GM12878 (cell line): ENCODE results near the gene PRKG1. TPM values are rescaled to one million over a fixed set of nuclear protein-coding genes. Genes with fewer than 3 reads are reported as not detected.

Source experiments
- ATAC-seq: fragments of 200-7000 bp; cut with Tn5 transposase; 3 replicates; pipeline ENCODE4 v1.9.1; 2020; ENCODE audit warnings: mild to moderate bottlenecking, moderate library complexity
- BruUV-seq: library from RNA; stranded (reverse); fragments of 400-500 nt; replicated peaks from 2 replicates; lab custom pipeline; 2021; lab: Mats Ljungman, UMichigan
- CTCF ChIA-PET: fragments of 300-600 bp; sonication (Branson Sonifier 250); formaldehyde crosslinking; extraction: SDS; loops from one replicate; lab custom pipeline; 2021; ENCODE audit warnings: inconsistent platforms; lab: Yijun Ruan, JAX
- POLR2A ChIA-PET: fragments of 350-600 bp; formaldehyde crosslinking; extraction: SDS; loops from one replicate; lab custom pipeline; 2021; ENCODE audit warnings: inconsistent platforms; lab: Charles Lee
- RAD21 ChIA-PET: fragments of 300-600 bp; sonication (Branson Sonifier 250); formaldehyde crosslinking; loops from one replicate; lab custom pipeline; 2023; ENCODE audit warnings: antibody characterized with exemption; ENCODE audit not compliant: unreplicated experiment; lab: Charles Lee
- SMC1A ChIA-PET: fragments of 300-600 bp; sonication (Branson Sonifier 250); formaldehyde crosslinking; loops from one replicate; lab custom pipeline; 2023; ENCODE audit not compliant: unreplicated experiment, uncharacterized antibody; lab: Charles Lee
- DNase-seq: peaks from one replicate; pipeline ENCODE4 v3.0.0-alpha.2; 2011; ENCODE audit warnings: low read depth, low spot score
- FAIRE-seq: peaks from 3 replicates; lab custom pipeline; 2011; peaks lifted over from hg19 to GRCh38; lab: Jason Lieb, UNC
- H2AFZ ChIP-seq: 2 replicates; pipeline ENCODE4 v1.6.0; 2011; ENCODE audit warnings: low read depth, low read length, control low read depth; ENCODE audit not compliant: control insufficient read depth
- H3K27ac ChIP-seq: 2 replicates; pipeline ENCODE4 v1.5.1; 2011; ENCODE audit warnings: control low read depth; ENCODE audit not compliant: control insufficient read depth, insufficient read depth
- H3K27me3 ChIP-seq, 2 experiments: replicated peaks in 1 of 2; 2 replicates each; pipeline versions ENCODE4 v1.6.0 to v1.6.1; 2011; ENCODE audit warnings: low read length in 1 of 2; ENCODE audit not compliant: control insufficient read depth in 2 of 2, insufficient read depth in 2 of 2
- H3K36me3 ChIP-seq, 2 experiments: 2 replicates each; pipeline ENCODE4 v1.5.1; 2011; ENCODE audit warnings: low read length in 1 of 2; ENCODE audit not compliant: control insufficient read depth in 2 of 2, insufficient read depth in 2 of 2
- H3K4me1 ChIP-seq: 2 replicates; pipeline ENCODE4 v1.6.1; 2011; ENCODE audit warnings: mild to moderate bottlenecking, low read length, moderate library complexity, mixed read lengths; ENCODE audit not compliant: control insufficient read depth, insufficient read depth
- H3K4me2 ChIP-seq: 2 replicates; pipeline ENCODE4 v1.6.0; 2011; ENCODE audit warnings: control low read depth; ENCODE audit not compliant: control insufficient read depth, insufficient read depth
- H3K4me3 ChIP-seq: fragments of 200-600 bp; sonication (generic); 2 replicates; pipeline ENCODE4 v1.5.1; 2016
- H3K79me2 ChIP-seq: 2 replicates; pipeline ENCODE4 v1.6.0; 2011; ENCODE audit warnings: low read length; ENCODE audit not compliant: control insufficient read depth, insufficient read depth
- H3K9ac ChIP-seq: 2 replicates; pipeline ENCODE4 v1.8.0; 2011; ENCODE audit warnings: low read length, control low read depth, mixed read lengths; ENCODE audit not compliant: control insufficient read depth, insufficient read depth
- H3K9me3 ChIP-seq: replicated peaks from 3 replicates; pipeline ENCODE4 v1.5.1; 2011; ENCODE audit warnings: mild to moderate bottlenecking, low read length; ENCODE audit not compliant: control insufficient read depth, insufficient read depth
- H4K20me1 ChIP-seq: 2 replicates; pipeline ENCODE4 v1.6.0; 2011; ENCODE audit not compliant: control insufficient read depth, insufficient read depth
- ATF2 ChIP-seq: IDR thresholded peaks from 2 replicates; pipeline ENCODE4 v1.6.1; 2012; ENCODE audit warnings: low read length, inconsistent platforms
- CBX5 ChIP-seq: sonication (generic); IDR thresholded peaks from 2 replicates; pipeline ENCODE4 v1.6.1; 2016; ENCODE audit warnings: low read depth, moderate library complexity, mild to moderate bottlenecking, inconsistent platforms
- CTCF ChIP-seq, 3 experiments: IDR thresholded peaks in 2 of 3; conservative IDR thresholded peaks in 1 of 3; 2 replicates each; pipeline ENCODE4 v1.5.1; 2011; ENCODE audit warnings: low read depth in 3 of 3, low read length in 3 of 3, mild to moderate bottlenecking in 3 of 3, control low read depth in 2 of 3, moderate library complexity in 2 of 3, inconsistent platforms in 1 of 3, mixed read lengths in 1 of 3; ENCODE audit not compliant: control insufficient read depth in 2 of 3, insufficient read depth in 1 of 3; ENCODE audit errors: extremely low read depth in 1 of 3
- E2F4 ChIP-seq: IDR thresholded peaks from 2 replicates; pipeline ENCODE4 v1.6.1; 2012; ENCODE audit warnings: low read depth, low read length, improper control_type of control experiment
- HCFC1 ChIP-seq: fragments of 150-350 bp; IDR thresholded peaks from 2 replicates; pipeline ENCODE4 v1.6.1; 2014; ENCODE audit warnings: low read length
- HSF1 ChIP-seq: fragments of 150-350 bp; IDR thresholded peaks from 2 replicates; pipeline ENCODE4 v1.6.1; 2014; ENCODE audit warnings: mild to moderate bottlenecking, low read depth, low read length
- KAT2A ChIP-seq: conservative IDR thresholded peaks from 2 replicates; pipeline ENCODE4 v1.6.1; 2011; ENCODE audit warnings: low read depth, low read length; ENCODE audit not compliant: control insufficient read depth
- MTA2 ChIP-seq: fragments of 450-650 bp; IDR thresholded peaks from 2 replicates; pipeline ENCODE4 v1.6.1; 2016; ENCODE audit warnings: low read depth, mild to moderate bottlenecking, moderate library complexity
- MYB ChIP-seq: fragments of 150-350 bp; IDR thresholded peaks from 2 replicates; pipeline ENCODE4 v1.6.1; 2014; ENCODE audit warnings: mild to moderate bottlenecking, low read depth, low read length, borderline replicate concordance
- PBX3 ChIP-seq: IDR thresholded peaks from 2 replicates; pipeline ENCODE4 v1.6.1; 2011; ENCODE audit warnings: mild to moderate bottlenecking, low read depth, low read length, moderate library complexity; ENCODE audit not compliant: insufficient replicate concordance
- RB1 ChIP-seq: fragments of 450-650 bp; formaldehyde crosslinking; IDR thresholded peaks from 2 replicates; pipeline ENCODE4 v1.6.1; 2017; ENCODE audit warnings: mild to moderate bottlenecking, borderline replicate concordance
- RCOR1 ChIP-seq: conservative IDR thresholded peaks from 2 replicates; pipeline ENCODE4 v1.6.1; 2012; ENCODE audit warnings: low read depth, low read length, improper control_type of control experiment
- SREBF2 ChIP-seq: IDR thresholded peaks from 2 replicates; pipeline ENCODE4 v1.6.1; 2012; ENCODE audit warnings: mild to moderate bottlenecking, low read length
- STAT3 ChIP-seq: IDR thresholded peaks from 2 replicates; pipeline ENCODE4 v1.6.1; 2011; ENCODE audit warnings: low read depth, low read length, improper control_type of control experiment
- TCF3 ChIP-seq: IDR thresholded peaks from 2 replicates; pipeline ENCODE4 v1.6.1; 2012; ENCODE audit warnings: low read depth, mild to moderate bottlenecking, low read length, borderline replicate concordance; ENCODE audit not compliant: insufficient read depth
- WGBS: methylation state at CpG from one replicate; pipeline ENCODE4 v1.1.6; 2016; ENCODE audit warnings: low lambda C conversion rate; ENCODE audit not compliant: insufficient replicate concordance, insufficient coverage; ENCODE audit errors: missing lambda C conversion rate; 5-methylcytosine and 5-hydroxymethylcytosine counted together
- in situ Hi-C: fragments of 300-500 bp; cut with MboI; formaldehyde crosslinking; loops from 9 replicates; pipeline ENCODE4 v1.14.3; 2018; ENCODE audit warnings: mixed read lengths
- intact Hi-C: fragments of 100-400 bp; cut with micrococcal nuclease; formaldehyde crosslinking; loops from one replicate; pipeline ENCODE4 v1.14.2; 2022; ENCODE audit not compliant: unreplicated experiment
- polyA plus RNA-seq, 11 experiments: library from polyadenylated mRNA; depleted of rRNA in 4 of 11; unstranded in 6 of 11; stranded (reverse) in 5 of 11; fragments of >200 nt; fragmentation: Nextera tagmentation in 4 of 11; fragmentation: Illumina TruSeq in 1 of 11; extraction: Ambion mirVana in 4 of 11; extraction: Trizol in 1 of 11; gene quantifications; 1 replicate in 1 of 11; 2 replicates in 10 of 11; pipeline versions ENCODE4 v1.2.1 to v1.2.3, GENCODE V29; 2011 to 2016; ENCODE audit warnings: inconsistent platforms in 2 of 11, missing spikeins in 2 of 11, low read depth in 1 of 11
- total RNA-seq, 4 experiments: library from RNA; depleted of rRNA in 3 of 4; stranded (reverse); fragments of >200 nt in 3 of 4; fragmentation: Illumina TruSeq in 1 of 4; extraction: Trizol in 1 of 4; gene quantifications; 2 replicates each; pipeline versions ENCODE4 v1.2.1 to v1.2.3, GENCODE V29; 2013 to 2021

The PRKG1 gene
- total and polyA plus RNA-seq, 10 of the 15 experiments (the other 5 are each of a cell fraction or from before 2014, with no cell fraction given) = 0.04 to 0.05 TPM; not detected in 8

- POLR2A ChIA-PET = no interaction called here
- no peaks in the 10 kb centered on the region for H3K4me1 ChIP-seq
- no TSS peak for BruUV-seq
- H3K79me2 ChIP-seq = no peaks in the 10 kb centered on the region
- RAD21 ChIA-PET = no interaction called here
- DNase-seq (no peak), ATAC-seq (no peak), FAIRE-seq (no peak)
- TF ChIP-seq CBX5 (no peak), RCOR1 (no peak), E2F4 (no peak), MYB (no peak), CTCF (IDR thresholded peaks at IDR 0.05 in 2 of 3, conservative IDR thresholded peaks at IDR 0.05 in 1 of 3; ENCODE audit: control insufficient read depth in 2 of 3, extremely low read depth in 1 of 3, insufficient read depth in 1 of 3, low read depth in 3 of 3, low read length in 3 of 3) (no peak), HSF1 (no peak), KAT2A (no peak), SREBF2 (no peak), TCF3 (no peak), PBX3 (no peak), HCFC1 (no peak), RB1 (no peak), ATF2 (no peak), STAT3 (no peak), MTA2 (no peak)
- intact Hi-C loops = no loop called here
- in situ Hi-C loops = no loop called here
- H3K4me2 ChIP-seq = no peak overlapping the region
- no peak overlapping the region for H3K27ac ChIP-seq
- no peak overlapping the region for H3K4me3 ChIP-seq
- no peaks in the 10 kb centered on the region for H3K36me3 ChIP-seq
- H4K20me1 ChIP-seq = no peaks in the 10 kb centered on the region
- SMC1A ChIA-PET = no interaction called here
- H3K27me3 ChIP-seq = no peaks in the 10 kb centered on the region
- H2AFZ ChIP-seq = no peak overlapping the region
- WGBS = 78% methylated on average over 2 of the region's 2 CpGs
- CTCF ChIA-PET = no interaction called here
- no peaks in the 10 kb centered on the region for H3K9me3 ChIP-seq
- H3K9ac ChIP-seq = no peak overlapping the region
Measured at GRCh38 chr10:51564896-51565510, 490.7 kb downstream of the PRKG1 start.
